ENCODE measurements around the gene NCR1.
"Not testable (repeated sequence)": the region's sequence is repeated elsewhere in the genome, so short reads cannot be mapped to it uniquely, and the experiment has no call there.

DNA sequence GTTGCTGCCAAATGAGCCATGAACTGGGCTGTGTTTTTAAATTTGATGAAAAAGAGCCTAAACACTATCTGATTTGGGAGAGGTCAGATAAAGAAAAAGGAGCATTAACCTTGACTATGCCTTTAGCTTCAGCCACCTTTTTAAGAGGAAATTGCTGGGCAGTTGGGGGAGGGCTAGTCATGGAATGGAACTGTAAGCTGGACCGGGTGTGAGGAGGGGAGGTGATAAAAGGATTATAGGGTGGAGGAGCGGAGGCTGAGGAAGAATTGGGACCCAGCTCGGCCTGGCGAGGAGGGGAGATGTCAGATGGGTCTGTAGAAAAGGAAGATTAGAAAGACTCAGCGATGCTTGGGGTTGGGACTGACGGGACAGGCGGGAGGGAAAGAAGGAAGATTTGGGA is 7.3 kb upstream of the NCR1 start:
- TF ChIP-seq, protein P1, sequence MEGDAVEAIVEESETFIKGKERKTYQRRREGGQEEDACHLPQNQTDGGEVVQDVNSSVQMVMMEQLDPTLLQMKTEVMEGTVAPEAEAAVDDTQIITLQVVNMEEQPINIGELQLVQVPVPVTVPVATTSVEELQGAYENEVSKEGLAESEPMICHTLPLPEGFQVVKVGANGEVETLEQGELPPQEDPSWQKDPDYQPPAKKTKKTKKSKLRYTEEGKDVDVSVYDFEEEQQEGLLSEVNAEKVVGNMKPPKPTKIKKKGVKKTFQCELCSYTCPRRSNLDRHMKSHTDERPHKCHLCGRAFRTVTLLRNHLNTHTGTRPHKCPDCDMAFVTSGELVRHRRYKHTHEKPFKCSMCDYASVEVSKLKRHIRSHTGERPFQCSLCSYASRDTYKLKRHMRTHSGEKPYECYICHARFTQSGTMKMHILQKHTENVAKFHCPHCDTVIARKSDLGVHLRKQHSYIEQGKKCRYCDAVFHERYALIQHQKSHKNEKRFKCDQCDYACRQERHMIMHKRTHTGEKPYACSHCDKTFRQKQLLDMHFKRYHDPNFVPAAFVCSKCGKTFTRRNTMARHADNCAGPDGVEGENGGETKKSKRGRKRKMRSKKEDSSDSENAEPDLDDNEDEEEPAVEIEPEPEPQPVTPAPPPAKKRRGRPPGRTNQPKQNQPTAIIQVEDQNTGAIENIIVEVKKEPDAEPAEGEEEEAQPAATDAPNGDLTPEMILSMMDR (IDR thresholded peaks at IDR 0.05; ENCODE audit: low read depth, low read length), result not testable (repeated sequence)
- TF ChIP-seq EZH2phosphoT487 (IDR thresholded peaks at IDR 0.05; ENCODE audit: low read depth), result not testable (repeated sequence)
